RKO (cell line): ENCODE measurements around the gene CD302.
"Not testable (repeated sequence)": the region's sequence is repeated elsewhere in the genome, so short reads cannot be mapped to it uniquely, and the experiment has no call there.

Experiments used
- DNase-seq: peaks from one replicate; pipeline ENCODE4 v3.0.0-alpha.2; 2016; ENCODE audit warnings: low spot score

Gene CD302, protein sequence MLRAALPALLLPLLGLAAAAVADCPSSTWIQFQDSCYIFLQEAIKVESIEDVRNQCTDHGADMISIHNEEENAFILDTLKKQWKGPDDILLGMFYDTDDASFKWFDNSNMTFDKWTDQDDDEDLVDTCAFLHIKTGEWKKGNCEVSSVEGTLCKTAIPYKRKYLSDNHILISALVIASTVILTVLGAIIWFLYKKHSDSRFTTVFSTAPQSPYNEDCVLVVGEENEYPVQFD

DNA sequence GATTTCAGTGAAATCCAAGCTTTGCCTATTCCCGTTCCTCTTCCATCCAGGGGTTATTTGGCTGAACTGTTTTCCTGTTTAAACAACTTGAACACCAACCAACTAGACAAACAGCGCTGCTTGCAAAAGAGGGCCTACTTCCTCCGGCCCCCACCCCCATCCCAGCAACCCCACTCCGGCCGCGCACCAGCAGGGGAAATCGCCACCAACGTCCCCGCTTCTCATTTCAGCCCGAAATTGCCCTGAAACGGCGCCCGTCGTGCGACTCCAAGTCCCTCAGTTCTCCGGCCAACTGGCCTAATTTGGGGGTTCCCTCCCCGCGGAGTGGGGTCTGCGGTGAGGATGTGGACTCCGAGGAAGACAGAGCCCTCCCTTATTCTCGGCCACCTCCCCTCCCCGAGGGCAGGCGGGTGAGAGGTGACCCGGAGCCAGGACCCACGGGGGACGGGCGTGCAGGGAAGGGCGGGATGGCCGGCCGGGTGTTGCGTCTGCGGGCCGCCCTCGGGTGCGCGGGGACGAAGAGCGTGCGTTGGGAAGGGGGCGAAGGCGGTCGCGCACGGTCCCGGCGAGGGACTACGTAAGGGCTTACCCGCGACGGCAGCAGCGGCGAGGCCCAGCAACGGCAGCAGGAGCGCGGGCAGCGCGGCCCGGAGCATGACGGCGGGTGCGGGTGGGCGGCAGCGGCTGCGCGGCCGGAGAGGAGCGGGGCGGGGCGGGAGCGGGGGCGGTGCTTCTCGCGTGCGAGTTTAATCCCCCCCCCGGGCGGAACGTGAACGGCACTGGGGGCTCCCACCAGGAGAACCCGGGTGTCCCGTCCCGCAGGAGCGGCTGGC is at the start of gene CD302:
Gene CD302 (minus strand): TSS at position 666 of the 833 bp plus-strand sequence. CDS start 10 bp downstream, at position 656.
- no peak for DNase-seq

DNA sequence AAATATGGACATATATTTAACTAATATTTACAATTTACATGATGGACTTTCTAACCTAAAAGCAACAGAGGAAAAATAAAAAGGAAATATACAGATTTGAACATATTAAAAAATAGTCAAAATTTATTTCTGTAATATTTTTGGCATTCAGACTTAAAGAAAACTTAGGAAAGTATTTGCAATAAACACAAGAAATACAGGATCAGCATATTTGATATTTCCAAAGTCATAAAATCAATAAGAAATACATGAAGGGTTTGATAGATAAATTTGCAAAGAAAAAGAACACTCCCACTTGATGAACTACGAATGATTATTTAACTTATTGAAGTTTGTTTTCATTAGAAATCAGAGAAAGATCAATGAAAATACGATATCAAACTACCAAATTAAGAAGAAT is 48.6 kb upstream of the CD302 start:
- no peak for DNase-seq

DNA sequence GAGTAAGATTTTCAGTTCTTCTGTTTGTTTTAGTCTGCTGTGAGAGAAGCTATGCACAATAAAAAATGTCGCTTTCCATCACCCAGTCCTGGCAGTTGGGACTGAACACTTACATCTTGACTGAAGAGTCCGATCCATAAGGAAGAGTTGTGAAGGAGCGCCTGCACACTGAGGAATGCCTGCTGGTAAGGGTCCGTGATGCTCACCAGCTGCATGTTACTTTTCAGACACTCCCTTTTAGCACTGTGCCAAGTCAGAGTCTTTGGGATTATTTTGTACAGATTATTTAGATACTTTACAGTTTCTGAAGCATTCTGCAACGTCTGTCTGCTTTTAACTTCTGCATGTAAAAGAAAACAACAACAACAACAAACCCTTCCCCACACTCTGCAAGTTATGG is 42.6 kb upstream of the CD302 start:
- no peak for DNase-seq

DNA sequence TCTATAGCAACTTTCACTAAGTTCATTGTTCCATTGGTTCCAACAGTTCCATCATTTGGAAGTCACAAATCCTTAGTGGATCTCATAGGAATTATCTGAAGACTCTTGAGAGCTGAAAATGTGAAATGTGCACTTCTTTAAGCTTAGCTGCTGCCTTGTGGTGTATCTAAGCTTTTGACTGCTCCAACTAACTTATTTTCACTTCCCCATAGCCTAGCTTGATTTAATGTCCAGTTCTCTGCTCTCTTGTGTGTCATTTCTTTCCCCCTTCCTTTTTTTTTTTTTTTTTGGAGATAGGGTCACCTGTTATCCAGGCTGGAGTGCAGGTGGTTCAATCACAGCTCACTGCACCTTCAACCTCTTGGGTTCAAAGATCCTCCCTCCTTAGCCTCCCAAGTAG is 34.9 kb upstream of the CD302 start:
- DNase-seq = no peak

DNA sequence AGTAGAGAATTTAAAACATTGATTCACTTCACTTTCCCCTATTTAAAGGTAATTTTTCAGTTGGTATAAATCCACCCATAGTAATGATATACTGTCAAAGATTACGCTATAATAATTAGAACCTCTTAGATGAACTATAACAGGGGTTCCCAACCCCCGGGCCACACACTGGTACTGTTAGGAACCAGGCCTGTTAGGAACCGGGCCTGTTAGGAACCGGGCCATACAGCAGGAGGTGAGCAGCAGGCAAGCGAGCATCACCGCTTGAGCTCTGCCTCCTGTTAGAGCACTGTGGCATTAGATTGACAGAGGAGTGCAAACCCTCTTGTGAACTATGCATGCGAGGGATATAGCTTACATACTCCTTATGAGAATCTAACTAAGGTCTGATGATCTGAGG is 34.0 kb upstream of the CD302 start:
- no peak for DNase-seq

DNA sequence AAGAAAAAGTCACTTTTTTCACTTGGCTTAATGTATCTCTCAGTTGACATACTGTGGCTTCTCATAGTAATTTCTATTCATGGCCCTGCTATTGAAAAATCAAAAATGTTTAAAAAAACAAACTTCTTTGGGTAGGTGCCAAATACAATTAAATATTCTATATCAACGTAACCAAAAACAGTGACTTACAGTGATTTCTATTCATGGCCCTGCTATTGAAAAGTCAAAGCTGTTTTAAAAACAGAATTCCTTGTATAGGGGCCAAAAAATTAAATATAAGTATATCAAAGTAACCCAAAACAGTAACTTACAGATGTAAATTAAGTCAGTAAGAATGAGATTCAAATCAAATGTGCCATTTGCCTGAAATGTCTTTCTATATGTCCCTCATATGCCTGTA is 31.4 kb upstream of the CD302 start:
- no peak for DNase-seq

DNA sequence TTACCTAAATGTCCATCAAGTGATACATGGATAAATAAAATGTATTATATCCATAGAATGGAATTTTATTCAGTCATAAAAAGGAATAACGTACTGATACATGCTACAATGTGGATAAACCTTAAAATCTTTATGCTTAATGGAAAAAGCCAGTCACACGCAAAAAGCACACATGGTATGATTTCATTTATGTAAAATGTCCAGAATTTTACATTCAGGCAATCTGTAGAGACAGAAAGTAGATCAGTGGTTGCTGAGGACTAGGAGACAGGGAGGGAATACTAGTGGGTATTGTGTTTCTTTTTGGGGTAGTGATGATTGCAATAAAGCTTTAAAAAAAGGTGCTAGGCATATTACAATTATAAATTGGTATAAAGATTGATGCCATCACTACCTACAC is 30.7 kb upstream of the CD302 start:
- DNase-seq = no peak

DNA sequence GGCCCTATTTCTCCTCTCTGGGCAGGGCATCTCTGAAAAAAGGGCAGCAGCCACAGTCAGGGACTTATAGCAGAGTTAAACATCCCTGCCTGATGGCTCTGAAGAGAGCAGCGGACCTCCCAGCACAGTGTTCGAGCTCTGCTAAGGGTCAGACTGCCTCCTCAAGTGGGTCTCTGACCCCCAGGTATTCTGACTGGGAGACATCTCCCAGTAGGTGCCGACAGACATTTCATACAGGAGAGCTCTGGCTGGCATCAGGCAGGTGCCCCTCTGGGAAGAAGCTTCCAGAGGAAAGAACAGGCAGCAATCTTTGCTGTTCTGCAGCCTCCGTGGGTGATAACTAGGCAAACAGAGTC is 24.4 kb upstream of the CD302 start:
- DNase-seq = not testable (repeated sequence)

DNA sequence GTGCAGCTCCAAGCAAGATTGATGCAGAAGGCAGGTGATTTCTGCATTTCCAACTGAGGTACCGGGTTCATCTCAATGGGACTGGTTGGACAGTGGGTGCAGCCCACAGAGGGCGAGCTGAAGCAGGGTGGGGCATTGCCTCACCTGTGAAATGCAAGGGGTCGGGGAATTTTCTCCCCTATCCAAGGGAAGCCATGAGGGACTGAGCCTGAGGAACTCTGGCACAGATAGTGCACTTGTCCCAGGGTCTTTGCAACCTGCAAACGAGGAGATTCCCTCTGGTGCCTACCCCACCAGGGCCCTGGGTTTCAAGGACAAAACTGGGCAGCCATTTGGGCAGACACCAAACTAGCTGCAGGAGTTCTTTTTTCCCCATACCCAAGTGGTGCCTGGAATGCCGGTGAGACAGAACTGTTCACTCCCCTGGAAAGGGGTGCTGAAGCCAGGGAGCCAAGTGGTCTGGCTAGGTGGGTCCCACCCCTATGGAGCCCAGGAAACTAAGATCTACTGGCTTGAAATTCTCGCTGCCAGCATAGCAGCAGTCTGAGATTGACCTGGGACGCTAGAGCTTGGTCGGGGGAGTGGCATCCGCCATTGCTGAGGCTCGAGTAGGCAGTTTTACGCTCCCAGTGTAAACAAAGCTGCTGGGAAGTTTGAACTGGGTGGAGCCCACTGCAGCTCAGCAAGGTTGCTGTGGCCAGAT is 23.9 kb upstream of the CD302 start:
- DNase-seq = not testable (repeated sequence)

DNA sequence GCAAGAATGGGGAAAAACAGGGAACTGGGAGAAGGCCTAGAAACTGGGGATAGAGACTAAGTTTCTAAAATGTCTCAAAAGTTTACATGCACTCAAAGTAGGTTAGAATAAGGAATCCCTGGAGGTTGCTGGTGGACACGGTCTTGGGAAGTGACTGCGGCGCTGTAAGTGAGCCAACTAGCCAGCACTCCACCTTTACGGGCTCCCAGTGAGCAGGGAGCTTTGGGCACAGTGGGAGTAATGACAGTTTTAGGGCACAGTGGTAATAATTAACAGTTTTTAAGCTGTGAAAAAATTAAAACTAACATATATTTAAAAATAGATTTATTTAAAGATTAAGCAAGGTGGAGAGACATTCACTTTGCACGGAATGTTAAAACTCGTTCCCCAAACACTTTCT is 20.9 kb upstream of the CD302 start:
- DNase-seq = no peak

DNA sequence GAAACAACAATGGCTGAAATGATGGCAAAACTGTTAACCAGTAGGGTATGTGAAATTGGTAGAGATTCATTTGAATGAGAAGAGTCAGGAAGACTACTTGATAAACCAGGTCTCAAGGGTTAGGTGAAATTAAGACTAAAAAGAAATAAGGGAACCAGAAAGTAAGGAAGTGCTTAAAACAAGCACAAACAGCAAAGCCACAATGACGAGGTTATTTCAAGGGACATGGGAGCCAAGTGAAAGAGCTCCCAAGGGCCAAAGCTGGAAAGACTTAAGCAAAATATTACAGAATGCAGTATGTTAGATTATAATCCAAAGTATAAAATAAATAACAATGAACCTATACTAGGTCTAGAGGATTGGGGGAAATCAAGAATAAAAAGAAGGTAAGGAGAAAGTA is 19.3 kb upstream of the CD302 start:
- DNase-seq = no peak

DNA sequence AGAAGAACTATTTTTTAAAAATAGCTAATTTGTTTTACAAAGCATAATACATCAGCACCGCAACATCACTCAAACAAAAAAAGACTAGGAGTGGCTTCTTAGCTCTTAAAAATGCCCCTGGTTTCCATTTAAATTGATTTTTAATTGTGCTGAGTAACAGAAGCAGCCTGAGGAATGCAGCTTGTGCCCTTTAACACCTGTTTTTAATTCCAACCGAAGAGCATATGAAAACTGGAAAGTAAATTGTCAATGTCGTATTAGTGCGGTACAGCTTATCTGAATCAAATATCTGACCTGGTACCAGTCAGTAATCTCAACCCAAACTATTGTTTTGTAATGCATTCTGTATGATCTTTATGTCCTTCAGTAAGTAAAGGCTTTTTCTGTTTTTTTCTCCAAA is 13.2 kb upstream of the CD302 start:
- no peak for DNase-seq

DNA sequence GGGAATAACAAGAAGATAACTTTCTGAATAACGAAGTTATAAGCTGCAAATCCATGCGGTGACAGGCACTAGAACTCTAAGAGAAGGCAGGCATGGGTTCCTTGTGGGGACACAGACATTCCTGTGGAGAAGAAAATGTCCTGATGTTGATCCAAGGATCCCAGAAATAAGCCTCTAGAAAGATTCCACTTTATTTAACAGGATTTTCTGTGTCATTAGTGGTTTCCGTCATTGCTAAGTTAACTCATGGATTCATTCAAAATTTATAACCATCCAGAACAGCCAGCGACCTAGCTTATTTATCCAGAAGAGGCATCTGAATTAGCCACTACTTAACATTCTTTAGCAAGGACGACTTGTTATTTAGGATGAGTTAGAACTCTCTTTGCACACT is 10.0 kb upstream of the CD302 start:
- no peak for DNase-seq

DNA sequence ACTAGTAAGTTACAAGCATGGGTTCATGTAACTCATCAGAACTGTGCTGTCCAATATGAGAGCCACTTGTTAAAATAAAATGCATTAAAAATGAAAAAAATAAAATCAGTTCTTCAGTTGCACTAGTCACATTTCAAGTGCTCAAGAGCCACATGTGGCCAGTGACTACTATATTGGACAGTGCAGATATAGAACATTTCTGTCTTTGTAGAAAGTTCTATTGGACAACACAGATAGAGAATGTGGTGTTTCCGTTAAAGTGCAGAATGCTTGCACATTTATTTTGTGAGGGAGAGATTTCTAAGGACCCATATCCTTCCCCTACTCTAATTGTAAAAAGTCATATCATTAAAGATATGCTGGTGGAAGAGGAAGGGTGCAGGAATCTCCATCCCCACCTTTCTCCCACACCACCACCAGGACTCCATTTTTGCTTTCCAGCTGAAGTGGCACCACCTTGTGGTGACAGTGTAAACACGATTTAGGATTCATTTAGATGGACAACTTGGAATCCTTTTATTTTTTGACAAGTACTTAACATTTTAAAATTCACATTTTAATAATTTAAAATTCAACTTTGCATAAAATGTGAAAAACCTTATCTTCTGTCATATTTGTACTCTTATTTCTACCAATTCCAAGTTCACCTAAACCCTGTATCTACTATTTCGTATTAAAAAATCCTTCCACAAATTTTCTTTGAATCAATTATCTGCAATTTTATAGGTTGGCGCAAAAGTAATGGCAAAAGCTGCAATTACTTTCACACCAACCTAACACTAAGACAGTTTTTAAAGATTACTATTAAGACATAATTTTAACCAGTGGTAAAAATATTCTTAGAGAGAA is 9.4 kb upstream of the CD302 start:
- peak; percentile 56 for DNase-seq

DNA sequence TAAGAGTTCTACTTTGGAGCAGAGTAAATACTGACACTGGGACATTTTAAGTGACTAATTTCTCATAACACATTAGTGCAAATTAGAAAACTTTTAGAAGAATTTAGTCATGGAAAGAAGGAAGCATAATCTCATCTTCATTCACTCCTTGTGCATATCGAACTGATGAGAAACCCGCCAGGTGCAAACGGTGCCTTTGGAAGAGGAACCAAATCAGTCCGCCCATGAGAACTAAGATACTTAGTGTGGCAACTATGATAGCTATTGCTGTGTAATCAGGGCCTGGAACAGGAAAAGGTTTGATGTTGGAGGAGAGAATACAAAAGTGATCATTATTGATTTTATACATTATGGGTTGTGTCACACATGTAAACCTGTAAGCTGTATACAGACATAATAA is 6.9 kb upstream of the CD302 start:
- no peak for DNase-seq

DNA sequence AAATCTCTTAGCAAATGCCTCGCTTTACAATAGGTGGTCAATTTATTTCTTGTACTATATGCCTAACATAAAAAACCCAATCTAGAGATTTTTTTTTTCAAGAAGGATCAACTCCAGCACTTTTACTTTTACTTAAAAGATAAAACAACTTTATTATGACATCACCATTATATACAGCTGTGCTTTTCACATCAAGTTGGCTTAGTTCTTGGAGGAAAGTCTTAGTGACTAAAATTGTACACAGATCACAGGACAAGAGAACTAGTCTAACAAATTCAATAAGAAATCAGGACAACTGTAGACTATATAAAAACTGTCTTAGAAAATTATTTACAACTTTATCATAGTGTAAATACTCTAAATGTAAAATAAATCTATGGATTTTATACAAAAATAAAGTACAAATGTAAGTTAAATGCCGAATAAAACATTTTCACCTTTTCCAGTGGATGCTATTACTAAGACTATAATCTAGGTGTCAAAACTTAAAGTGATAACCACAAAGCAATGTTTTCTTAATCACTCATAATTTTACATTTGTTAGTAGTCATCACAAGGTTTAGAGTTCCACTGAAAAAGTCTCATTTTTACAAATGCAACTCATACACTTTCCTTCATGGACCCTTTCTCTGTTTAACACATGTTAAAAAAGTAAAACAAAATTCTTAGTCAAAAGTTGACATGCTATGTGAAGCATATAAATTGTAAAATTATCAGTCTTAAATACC is 5.4 kb upstream of the CD302 start:
- DNase-seq = no peak

DNA sequence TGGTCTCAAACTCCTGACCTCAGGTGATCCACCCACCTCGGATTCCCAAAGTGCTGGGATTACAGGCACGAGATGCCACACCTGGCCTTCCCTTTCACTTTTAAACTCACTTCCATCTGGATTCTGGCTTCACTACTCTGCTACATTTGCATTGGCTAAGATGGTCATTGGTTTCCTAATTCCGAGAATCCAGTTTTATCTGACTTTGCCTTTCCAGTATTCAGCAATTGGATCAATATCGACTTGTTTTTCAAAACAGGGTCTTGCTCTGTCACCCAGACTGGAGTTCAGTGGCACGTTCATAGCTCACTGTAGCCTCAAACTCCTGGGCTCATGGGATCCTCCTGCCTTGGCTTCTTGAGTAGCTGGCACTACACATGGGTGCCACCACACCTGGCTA is 4.7 kb upstream of the CD302 start:
- no peak for DNase-seq

DNA sequence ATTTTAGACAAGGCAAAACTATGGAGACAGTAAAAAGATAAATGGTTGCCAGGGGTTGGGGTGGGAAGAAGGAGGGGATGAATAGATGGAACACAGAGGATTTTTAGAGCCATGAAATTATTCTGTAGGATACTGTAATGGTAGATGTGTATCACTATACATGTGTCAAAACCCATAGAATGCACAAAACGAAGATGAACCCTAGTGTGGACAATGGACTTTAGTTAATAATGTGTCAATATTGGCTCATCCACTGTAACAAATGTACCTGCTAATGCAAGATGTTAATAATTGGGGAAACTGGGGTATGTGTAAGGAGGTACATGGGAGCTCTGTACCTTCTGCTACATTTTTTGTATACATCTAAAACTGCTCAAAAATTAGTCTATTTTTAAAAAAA is 1.8 kb upstream of the CD302 start:
- DNase-seq = no peak

DNA sequence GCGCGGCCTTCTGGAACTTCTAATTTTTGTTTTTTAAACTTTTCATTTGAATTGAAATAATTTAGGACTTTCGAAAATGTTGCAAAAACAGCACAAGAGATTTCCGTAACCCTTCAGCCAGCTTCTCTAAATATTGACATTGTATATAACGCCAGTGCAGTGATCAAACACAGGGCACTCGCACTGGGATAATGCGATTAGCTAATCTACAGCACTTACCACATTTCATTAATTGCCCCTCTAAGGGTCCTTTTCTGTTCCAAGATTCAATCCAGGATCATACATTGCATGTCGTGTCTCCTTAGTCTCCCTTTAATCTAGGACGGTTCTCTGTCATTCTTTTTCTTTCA is 343 bp upstream of the CD302 start:
- DNase-seq = no peak

DNA sequence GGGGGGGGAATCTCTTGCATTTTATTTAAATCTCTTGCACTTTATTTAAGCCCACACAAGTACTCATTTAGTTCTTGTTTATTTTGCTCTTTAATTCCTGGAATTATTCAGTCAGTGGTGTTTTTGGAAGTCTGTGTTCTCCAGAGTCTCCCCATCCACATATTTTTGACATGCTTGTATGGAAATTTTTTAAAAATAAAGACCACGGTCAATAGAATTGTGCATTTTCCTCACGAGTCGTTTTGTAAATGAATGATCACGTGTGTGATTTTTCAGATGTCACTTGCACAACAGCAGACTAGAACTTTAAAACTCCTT is 824 bp downstream of the CD302 start:
- no peak for DNase-seq

DNA sequence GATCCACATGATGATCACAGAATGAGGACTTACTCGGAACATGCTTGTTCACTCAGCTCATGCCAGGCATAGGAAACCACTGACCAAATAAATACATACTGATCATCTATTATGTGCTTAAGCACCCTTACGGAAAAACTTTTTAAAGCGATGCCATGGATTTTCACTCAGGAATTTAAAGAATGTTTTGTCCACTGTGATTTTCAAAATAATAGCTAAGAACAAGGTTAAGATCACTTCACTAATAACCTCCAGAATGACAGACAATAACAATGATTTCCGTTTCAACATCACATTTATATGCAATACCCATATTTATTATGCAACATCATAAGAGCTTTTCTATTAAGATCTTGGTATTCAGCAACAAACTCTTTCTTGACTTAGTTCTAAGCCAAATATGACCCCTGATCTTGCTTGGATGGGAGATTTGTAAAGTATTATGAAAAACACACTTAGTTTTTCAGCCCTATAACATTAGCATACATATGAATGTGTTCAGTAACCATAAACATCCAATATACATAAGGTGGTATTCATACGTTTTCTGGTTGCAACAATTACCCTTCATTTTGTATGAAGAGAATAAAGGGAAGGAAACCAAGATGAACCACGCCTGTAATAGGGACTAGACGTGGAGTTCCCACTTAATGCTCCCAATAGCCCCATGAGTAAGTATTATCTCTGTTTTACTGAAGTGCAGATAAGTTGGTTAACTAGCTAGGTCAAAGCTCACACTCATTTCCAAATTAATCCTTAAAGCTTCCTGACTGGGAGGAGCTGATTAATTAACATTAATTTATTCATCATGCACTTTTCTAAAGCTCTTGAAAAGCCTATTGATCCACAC is 1.9 kb downstream of the CD302 start:
- DNase-seq = no peak
